Measurements from ENCODE around the gene MAG.

DNA sequence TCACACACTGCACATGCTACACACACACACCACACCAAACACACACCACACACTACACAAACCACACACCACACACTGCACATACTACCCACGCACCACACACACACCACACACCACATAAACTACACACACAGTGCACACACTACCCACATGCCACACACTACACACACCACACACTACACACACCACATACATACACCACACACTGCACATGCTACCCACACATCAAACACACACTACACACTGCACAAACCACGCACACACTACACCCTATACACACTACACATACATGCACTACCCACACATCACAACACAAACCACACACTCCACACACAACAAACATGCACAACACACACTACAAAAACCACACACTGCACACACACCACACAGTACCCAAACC, 6.0 kb downstream of the MAG start:
- TF ChIP-seq, protein P1, sequence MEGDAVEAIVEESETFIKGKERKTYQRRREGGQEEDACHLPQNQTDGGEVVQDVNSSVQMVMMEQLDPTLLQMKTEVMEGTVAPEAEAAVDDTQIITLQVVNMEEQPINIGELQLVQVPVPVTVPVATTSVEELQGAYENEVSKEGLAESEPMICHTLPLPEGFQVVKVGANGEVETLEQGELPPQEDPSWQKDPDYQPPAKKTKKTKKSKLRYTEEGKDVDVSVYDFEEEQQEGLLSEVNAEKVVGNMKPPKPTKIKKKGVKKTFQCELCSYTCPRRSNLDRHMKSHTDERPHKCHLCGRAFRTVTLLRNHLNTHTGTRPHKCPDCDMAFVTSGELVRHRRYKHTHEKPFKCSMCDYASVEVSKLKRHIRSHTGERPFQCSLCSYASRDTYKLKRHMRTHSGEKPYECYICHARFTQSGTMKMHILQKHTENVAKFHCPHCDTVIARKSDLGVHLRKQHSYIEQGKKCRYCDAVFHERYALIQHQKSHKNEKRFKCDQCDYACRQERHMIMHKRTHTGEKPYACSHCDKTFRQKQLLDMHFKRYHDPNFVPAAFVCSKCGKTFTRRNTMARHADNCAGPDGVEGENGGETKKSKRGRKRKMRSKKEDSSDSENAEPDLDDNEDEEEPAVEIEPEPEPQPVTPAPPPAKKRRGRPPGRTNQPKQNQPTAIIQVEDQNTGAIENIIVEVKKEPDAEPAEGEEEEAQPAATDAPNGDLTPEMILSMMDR (IDR thresholded peaks at IDR 0.05): no peak
- no peak for TF ChIP-seq EZH2phosphoT487 (IDR thresholded peaks at IDR 0.05)
- TF ChIP-seq EZH2 (IDR thresholded peaks at IDR 0.05): no peak
